HEK293 (cell line): ENCODE measurements around the gene MISP.

ENCODE experiments used
- CTCF ChIA-PET: fragments of 350-600 bp; formaldehyde crosslinking; extraction: SDS; loops from one replicate; lab custom pipeline; 2021; ENCODE audit warnings: antibody characterized with exemption; lab: Yijun Ruan, JAX
- POLR2A ChIA-PET: fragments of 300-600 bp; formaldehyde crosslinking; extraction: SDS; loops from one replicate; lab custom pipeline; 2020; ENCODE audit warnings: antibody characterized with exemption, inconsistent platforms; lab: Yijun Ruan, JAX
- H3K27ac ChIP-seq: fragments of 200-500 bp; sonication (Bioruptor generic); 2 replicates; pipeline ENCODE4 v1.5.1; 2014; ENCODE audit warnings: low read depth, low read length, control low read depth, inconsistent platforms; ENCODE audit errors: extremely low read depth
- H3K36me3 ChIP-seq, 2 experiments: fragments of 200-500 bp in 1 of 2; sonication (Bioruptor generic) in 1 of 2; 1 replicate in 1 of 2; 2 replicates in 1 of 2; pipeline ENCODE4 v1.5.1; 2014 to 2017; ENCODE audit warnings: inconsistent platforms in 2 of 2, low read length in 2 of 2; ENCODE audit not compliant: control insufficient read depth in 2 of 2, insufficient read depth in 1 of 2
- H3K4me1 ChIP-seq: fragments of 200-500 bp; sonication (Bioruptor generic); 2 replicates; pipeline ENCODE4 v1.5.1; 2014; ENCODE audit warnings: mild to moderate bottlenecking, low read length, inconsistent platforms; ENCODE audit not compliant: control insufficient read depth, insufficient read depth
- H3K4me3 ChIP-seq: 2 replicates; pipeline ENCODE4 v1.5.1; 2011; ENCODE audit warnings: low read depth, mild to moderate bottlenecking, control low read depth, low read length, moderate library complexity
- H3K9me3 ChIP-seq: fragments of 200-500 bp; sonication (Bioruptor generic); 2 replicates; pipeline ENCODE4 v1.5.1; 2014; ENCODE audit warnings: low read depth, low read length, inconsistent platforms; ENCODE audit not compliant: control insufficient read depth, insufficient read depth
- BCL11B ChIP-seq: fragments of 450-650 bp; formaldehyde crosslinking; IDR thresholded peaks from 2 replicates; pipeline ENCODE4 v1.5.1; 2016; ENCODE audit warnings: low read depth, missing biosample characterization, missing genetic modification characterization
- EGR2 ChIP-seq: fragments of 450-650 bp; formaldehyde crosslinking; IDR thresholded peaks from 2 replicates; pipeline ENCODE4 v1.5.1; 2016; ENCODE audit warnings: low read depth, missing biosample characterization, missing genetic modification characterization
- KLF8 ChIP-seq: fragments of 450-650 bp; formaldehyde crosslinking; IDR thresholded peaks from 2 replicates; pipeline ENCODE4 v1.5.1; 2016; ENCODE audit warnings: missing biosample characterization, missing genetic modification characterization
- MEIS1 ChIP-seq: sonication (generic); formaldehyde crosslinking; IDR thresholded peaks from 2 replicates; pipeline ENCODE4 v1.8.1; 2022; ENCODE audit warnings: missing genetic modification reagents, mild to moderate bottlenecking, borderline replicate concordance
- SCRT2 ChIP-seq: fragments of 450-650 bp; formaldehyde crosslinking; IDR thresholded peaks from 2 replicates; pipeline ENCODE4 v1.5.1; 2016; ENCODE audit warnings: missing biosample characterization, missing genetic modification characterization
- ZFHX2 ChIP-seq: fragments of 450-650 bp; formaldehyde crosslinking; conservative IDR thresholded peaks from 2 replicates; pipeline ENCODE4 v1.5.1; 2016; ENCODE audit warnings: missing biosample characterization, missing genetic modification characterization
- ZFP3 ChIP-seq: fragments of 450-650 bp; formaldehyde crosslinking; IDR thresholded peaks from 2 replicates; pipeline ENCODE4 v1.5.1; 2016; ENCODE audit warnings: low read depth, missing biosample characterization, missing genetic modification characterization
- ZFP41 ChIP-seq: fragments of 450-650 bp; formaldehyde crosslinking; IDR thresholded peaks from 2 replicates; pipeline ENCODE4 v1.5.1; 2016; ENCODE audit warnings: missing biosample characterization, missing genetic modification characterization, borderline replicate concordance
- ZNF223 ChIP-seq: fragments of 450-650 bp; formaldehyde crosslinking; IDR thresholded peaks from 2 replicates; pipeline ENCODE4 v1.5.1; 2016; ENCODE audit warnings: missing biosample characterization, missing genetic modification characterization
- ZNF311 ChIP-seq: fragments of 450-650 bp; formaldehyde crosslinking; IDR thresholded peaks from 2 replicates; pipeline ENCODE4 v1.5.1; 2017; ENCODE audit warnings: missing biosample characterization, missing genetic modification characterization, borderline replicate concordance
- ZNF341 ChIP-seq: fragments of 450-650 bp; formaldehyde crosslinking; IDR thresholded peaks from 2 replicates; pipeline ENCODE4; 2016; ENCODE audit warnings: low read depth, missing biosample characterization, missing genetic modification characterization
- ZNF354C ChIP-seq: fragments of 450-650 bp; formaldehyde crosslinking; IDR thresholded peaks from 2 replicates; pipeline ENCODE4 v1.5.1; 2016; ENCODE audit warnings: missing biosample characterization, missing genetic modification characterization, low read depth, borderline replicate concordance
- ZNF37A ChIP-seq: fragments of 450-650 bp; IDR thresholded peaks from 2 replicates; pipeline ENCODE4 v1.5.1; 2018; ENCODE audit warnings: missing biosample characterization, missing genetic modification characterization
- ZNF501 ChIP-seq: fragments of 450-650 bp; formaldehyde crosslinking; IDR thresholded peaks from 2 replicates; pipeline ENCODE4 v1.5.1; 2016; ENCODE audit warnings: missing biosample characterization, missing genetic modification characterization
- ZNF596 ChIP-seq: fragments of 450-650 bp; IDR thresholded peaks from 2 replicates; pipeline ENCODE4 v1.5.0; 2018; ENCODE audit warnings: missing biosample characterization, mild to moderate bottlenecking, missing genetic modification characterization, moderate library complexity
- ZNF624 ChIP-seq: fragments of 450-650 bp; formaldehyde crosslinking; IDR thresholded peaks from 2 replicates; pipeline ENCODE4 v1.5.1; 2017; ENCODE audit warnings: missing biosample characterization, missing genetic modification characterization
- ZNF701 ChIP-seq: fragments of 450-650 bp; formaldehyde crosslinking; IDR thresholded peaks from 2 replicates; pipeline ENCODE4 v1.5.1; 2016; ENCODE audit warnings: missing biosample characterization, missing genetic modification characterization
- TF ChIP-seq, protein P1 (sequence below): fragments of 450-650 bp; formaldehyde crosslinking; IDR thresholded peaks from 2 replicates; pipeline ENCODE4 v1.5.1; 2016; ENCODE audit warnings: missing biosample characterization, missing genetic modification characterization
- TF ChIP-seq, protein P2 (sequence below): fragments of 450-650 bp; IDR thresholded peaks from 2 replicates; pipeline ENCODE4 v1.5.1; 2018; ENCODE audit warnings: missing biosample characterization, missing genetic modification characterization
- TF ChIP-seq, protein P3 (sequence below): fragments of 450-650 bp; formaldehyde crosslinking; IDR thresholded peaks from 2 replicates; pipeline ENCODE4 v1.5.1; 2016; ENCODE audit warnings: missing biosample characterization, missing genetic modification characterization
- TF ChIP-seq, protein P4 (sequence below): fragments of 450-650 bp; formaldehyde crosslinking; IDR thresholded peaks from 2 replicates; pipeline ENCODE4 v1.5.1; 2016; ENCODE audit warnings: missing biosample characterization, missing genetic modification characterization
- TF ChIP-seq, protein P5 (sequence below): fragments of 450-650 bp; formaldehyde crosslinking; optimal IDR thresholded peaks from 2 replicates; pipeline ENCODE3; 2016; ENCODE audit warnings: missing biosample characterization, mild to moderate bottlenecking, missing genetic modification characterization
- TF ChIP-seq, protein P6 (sequence below): fragments of 450-650 bp; formaldehyde crosslinking; IDR thresholded peaks from 2 replicates; pipeline ENCODE4 v1.5.1; 2016; ENCODE audit warnings: missing biosample characterization, missing genetic modification characterization, low read depth
- TF ChIP-seq, protein P7 (sequence below): fragments of 450-650 bp; formaldehyde crosslinking; IDR thresholded peaks from 2 replicates; pipeline ENCODE4 v1.5.1; 2016; ENCODE audit warnings: missing biosample characterization, missing genetic modification characterization

Gene MISP

DNA sequence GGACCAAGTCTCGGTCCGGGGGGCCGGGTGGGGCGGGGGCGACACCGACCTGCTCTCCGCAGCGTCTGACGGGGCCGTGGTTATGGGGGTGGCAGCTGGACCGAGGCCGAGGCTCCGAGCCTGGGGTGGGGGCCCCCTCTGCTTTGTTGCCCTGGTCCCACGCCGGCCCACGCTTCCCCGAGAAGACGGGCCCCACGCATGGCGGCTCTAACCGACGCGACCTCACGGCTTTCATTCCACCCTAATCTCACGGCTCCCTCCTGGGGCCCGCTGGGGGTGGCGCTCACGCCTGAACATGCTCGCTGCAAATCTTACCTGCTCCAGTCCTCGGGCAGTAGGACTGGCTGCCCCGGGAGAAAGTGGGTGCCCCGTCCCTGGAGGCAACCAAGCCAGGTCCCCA lies 14.8 kb upstream of the MISP start (continued):
- TF ChIP-seq BCL11B (tag by site-specific recombination) (no peak), SCRT2 (tag by site-specific recombination) (no peak)

DNA sequence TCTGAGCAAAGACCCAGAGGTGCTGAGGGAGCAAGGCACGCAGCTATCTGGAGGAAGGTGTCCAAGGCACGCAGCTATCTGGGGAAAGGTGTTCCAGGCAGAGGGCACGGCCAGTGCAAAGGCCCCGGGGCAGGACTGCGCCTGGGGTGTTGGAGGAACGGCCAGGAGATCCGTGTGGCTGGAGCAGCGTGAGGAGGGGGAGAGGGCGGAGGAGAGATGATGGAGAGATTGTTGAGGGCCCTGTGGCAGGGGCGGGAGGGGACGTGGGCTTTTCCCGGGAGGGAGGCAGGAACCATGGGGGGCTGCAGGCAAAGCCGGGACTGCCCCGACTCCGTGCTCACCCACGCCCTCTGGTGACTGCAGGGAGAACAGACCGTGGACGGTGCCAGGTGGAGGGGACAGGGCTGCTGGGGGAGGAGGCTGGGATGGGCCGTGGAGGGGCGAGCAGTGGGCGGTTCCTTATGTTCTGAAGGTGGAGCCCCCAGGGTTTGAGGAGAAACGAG lies 13.3 kb upstream of the MISP start:
- POLR2A ChIA-PET: interaction anchor here (0.9 kb wide), 1 partner anchor 61 kb away, joined by 5 read pairs; the partner anchor contains the start of gene FSTL3
- CTCF ChIA-PET: interaction anchor here (0.7 to 1.1 kb wide), 6 partner anchors 10 to 123 kb away, joined by 3 to 5 read pairs (median 3); partner anchors contain the start of gene RNF126
- H3K4me1 ChIP-seq: no peaks in the 10 kb centered on the region
- no peaks in the 10 kb centered on the region for H3K9me3 ChIP-seq
- H3K36me3 ChIP-seq: peaks cover 0 to 19% of the 10 kb centered on the region in 2 experiments; a peak in 2 of 3 replicates
- no peak overlapping the region for H3K4me3 ChIP-seq
- H3K27ac ChIP-seq: no peak overlapping the region
- no peak for TF ChIP-seq ZNF596 (tag by site-specific recombination)
- TF ChIP-seq ZNF311 (tag by site-specific recombination): no peak
- TF ChIP-seq ZNF223 (tag by site-specific recombination): 0 out of 2 replicates have a peak, but pooled peaks have one; percentile 18
- TF ChIP-seq, protein P1, sequence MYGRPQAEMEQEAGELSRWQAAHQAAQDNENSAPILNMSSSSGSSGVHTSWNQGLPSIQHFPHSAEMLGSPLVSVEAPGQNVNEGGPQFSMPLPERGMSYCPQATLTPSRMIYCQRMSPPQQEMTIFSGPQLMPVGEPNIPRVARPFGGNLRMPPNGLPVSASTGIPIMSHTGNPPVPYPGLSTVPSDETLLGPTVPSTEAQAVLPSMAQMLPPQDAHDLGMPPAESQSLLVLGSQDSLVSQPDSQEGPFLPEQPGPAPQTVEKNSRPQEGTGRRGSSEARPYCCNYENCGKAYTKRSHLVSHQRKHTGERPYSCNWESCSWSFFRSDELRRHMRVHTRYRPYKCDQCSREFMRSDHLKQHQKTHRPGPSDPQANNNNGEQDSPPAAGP (tag by site-specific recombination): no peak
- TF ChIP-seq MEIS1: no peak
- TF ChIP-seq, protein P2, sequence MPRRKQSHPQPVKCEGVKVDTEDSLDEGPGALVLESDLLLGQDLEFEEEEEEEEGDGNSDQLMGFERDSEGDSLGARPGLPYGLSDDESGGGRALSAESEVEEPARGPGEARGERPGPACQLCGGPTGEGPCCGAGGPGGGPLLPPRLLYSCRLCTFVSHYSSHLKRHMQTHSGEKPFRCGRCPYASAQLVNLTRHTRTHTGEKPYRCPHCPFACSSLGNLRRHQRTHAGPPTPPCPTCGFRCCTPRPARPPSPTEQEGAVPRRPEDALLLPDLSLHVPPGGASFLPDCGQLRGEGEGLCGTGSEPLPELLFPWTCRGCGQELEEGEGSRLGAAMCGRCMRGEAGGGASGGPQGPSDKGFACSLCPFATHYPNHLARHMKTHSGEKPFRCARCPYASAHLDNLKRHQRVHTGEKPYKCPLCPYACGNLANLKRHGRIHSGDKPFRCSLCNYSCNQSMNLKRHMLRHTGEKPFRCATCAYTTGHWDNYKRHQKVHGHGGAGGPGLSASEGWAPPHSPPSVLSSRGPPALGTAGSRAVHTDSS (tag by site-specific recombination): no peak
- TF ChIP-seq ZNF624: no peak
- TF ChIP-seq ZNF37A: no peak
- no peak for TF ChIP-seq ZFP3
- TF ChIP-seq, protein P3, sequence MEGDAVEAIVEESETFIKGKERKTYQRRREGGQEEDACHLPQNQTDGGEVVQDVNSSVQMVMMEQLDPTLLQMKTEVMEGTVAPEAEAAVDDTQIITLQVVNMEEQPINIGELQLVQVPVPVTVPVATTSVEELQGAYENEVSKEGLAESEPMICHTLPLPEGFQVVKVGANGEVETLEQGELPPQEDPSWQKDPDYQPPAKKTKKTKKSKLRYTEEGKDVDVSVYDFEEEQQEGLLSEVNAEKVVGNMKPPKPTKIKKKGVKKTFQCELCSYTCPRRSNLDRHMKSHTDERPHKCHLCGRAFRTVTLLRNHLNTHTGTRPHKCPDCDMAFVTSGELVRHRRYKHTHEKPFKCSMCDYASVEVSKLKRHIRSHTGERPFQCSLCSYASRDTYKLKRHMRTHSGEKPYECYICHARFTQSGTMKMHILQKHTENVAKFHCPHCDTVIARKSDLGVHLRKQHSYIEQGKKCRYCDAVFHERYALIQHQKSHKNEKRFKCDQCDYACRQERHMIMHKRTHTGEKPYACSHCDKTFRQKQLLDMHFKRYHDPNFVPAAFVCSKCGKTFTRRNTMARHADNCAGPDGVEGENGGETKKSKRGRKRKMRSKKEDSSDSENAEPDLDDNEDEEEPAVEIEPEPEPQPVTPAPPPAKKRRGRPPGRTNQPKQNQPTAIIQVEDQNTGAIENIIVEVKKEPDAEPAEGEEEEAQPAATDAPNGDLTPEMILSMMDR (tag by site-specific recombination): peak; percentile 38; the same call in 1 of the 2 replicates
- TF ChIP-seq KLF8 (tag by site-specific recombination): no peak
- TF ChIP-seq, protein P4, sequence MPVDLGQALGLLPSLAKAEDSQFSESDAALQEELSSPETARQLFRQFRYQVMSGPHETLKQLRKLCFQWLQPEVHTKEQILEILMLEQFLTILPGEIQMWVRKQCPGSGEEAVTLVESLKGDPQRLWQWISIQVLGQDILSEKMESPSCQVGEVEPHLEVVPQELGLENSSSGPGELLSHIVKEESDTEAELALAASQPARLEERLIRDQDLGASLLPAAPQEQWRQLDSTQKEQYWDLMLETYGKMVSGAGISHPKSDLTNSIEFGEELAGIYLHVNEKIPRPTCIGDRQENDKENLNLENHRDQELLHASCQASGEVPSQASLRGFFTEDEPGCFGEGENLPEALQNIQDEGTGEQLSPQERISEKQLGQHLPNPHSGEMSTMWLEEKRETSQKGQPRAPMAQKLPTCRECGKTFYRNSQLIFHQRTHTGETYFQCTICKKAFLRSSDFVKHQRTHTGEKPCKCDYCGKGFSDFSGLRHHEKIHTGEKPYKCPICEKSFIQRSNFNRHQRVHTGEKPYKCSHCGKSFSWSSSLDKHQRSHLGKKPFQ (tag by site-specific recombination): no peak
- peak; percentile 96 for TF ChIP-seq ZNF341 (tag by site-specific recombination)
- peak; percentile 44; the same call in 1 of the 2 replicates for TF ChIP-seq EGR2 (tag by site-specific recombination)
- peak; percentile 43; the same call in 1 of the 2 replicates for TF ChIP-seq ZFHX2 (tag by site-specific recombination)
- TF ChIP-seq ZNF501 (tag by site-specific recombination): no peak
- no peak for TF ChIP-seq ZFP41 (tag by site-specific recombination)
- TF ChIP-seq, protein P5, sequence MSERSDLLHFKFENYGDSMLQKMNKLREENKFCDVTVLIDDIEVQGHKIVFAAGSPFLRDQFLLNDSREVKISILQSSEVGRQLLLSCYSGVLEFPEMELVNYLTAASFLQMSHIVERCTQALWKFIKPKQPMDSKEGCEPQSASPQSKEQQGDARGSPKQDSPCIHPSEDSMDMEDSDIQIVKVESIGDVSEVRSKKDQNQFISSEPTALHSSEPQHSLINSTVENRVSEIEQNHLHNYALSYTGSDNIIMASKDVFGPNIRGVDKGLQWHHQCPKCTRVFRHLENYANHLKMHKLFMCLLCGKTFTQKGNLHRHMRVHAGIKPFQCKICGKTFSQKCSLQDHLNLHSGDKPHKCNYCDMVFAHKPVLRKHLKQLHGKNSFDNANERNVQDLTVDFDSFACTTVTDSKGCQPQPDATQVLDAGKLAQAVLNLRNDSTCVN (tag by site-specific recombination): no peak
- TF ChIP-seq, protein P6, sequence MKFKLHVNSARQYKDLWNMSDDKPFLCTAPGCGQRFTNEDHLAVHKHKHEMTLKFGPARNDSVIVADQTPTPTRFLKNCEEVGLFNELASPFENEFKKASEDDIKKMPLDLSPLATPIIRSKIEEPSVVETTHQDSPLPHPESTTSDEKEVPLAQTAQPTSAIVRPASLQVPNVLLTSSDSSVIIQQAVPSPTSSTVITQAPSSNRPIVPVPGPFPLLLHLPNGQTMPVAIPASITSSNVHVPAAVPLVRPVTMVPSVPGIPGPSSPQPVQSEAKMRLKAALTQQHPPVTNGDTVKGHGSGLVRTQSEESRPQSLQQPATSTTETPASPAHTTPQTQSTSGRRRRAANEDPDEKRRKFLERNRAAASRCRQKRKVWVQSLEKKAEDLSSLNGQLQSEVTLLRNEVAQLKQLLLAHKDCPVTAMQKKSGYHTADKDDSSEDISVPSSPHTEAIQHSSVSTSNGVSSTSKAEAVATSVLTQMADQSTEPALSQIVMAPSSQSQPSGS (tag by site-specific recombination): no peak
- no peak for TF ChIP-seq ZNF701 (tag by site-specific recombination)
- TF ChIP-seq, protein P7, sequence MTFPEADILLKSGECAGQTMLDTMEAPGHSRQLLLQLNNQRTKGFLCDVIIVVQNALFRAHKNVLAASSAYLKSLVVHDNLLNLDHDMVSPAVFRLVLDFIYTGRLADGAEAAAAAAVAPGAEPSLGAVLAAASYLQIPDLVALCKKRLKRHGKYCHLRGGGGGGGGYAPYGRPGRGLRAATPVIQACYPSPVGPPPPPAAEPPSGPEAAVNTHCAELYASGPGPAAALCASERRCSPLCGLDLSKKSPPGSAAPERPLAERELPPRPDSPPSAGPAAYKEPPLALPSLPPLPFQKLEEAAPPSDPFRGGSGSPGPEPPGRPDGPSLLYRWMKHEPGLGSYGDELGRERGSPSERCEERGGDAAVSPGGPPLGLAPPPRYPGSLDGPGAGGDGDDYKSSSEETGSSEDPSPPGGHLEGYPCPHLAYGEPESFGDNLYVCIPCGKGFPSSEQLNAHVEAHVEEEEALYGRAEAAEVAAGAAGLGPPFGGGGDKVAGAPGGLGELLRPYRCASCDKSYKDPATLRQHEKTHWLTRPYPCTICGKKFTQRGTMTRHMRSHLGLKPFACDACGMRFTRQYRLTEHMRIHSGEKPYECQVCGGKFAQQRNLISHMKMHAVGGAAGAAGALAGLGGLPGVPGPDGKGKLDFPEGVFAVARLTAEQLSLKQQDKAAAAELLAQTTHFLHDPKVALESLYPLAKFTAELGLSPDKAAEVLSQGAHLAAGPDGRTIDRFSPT: no peak
- no peak for TF ChIP-seq ZNF354C (tag by site-specific recombination)
